Measurements from ENCODE around the gene AEBP1. TPM values are rescaled to one million over a fixed set of nuclear protein-coding genes. Genes with fewer than 3 reads are reported as not detected.

Gene AEBP1
- total and polyA plus RNA-seq, 9 of the 15 experiments (the other 6 are each of a cell fraction or from before 2014, with no cell fraction given) = 0.03 to 0.78 (median 0.30) TPM; not detected in 2

DNA sequence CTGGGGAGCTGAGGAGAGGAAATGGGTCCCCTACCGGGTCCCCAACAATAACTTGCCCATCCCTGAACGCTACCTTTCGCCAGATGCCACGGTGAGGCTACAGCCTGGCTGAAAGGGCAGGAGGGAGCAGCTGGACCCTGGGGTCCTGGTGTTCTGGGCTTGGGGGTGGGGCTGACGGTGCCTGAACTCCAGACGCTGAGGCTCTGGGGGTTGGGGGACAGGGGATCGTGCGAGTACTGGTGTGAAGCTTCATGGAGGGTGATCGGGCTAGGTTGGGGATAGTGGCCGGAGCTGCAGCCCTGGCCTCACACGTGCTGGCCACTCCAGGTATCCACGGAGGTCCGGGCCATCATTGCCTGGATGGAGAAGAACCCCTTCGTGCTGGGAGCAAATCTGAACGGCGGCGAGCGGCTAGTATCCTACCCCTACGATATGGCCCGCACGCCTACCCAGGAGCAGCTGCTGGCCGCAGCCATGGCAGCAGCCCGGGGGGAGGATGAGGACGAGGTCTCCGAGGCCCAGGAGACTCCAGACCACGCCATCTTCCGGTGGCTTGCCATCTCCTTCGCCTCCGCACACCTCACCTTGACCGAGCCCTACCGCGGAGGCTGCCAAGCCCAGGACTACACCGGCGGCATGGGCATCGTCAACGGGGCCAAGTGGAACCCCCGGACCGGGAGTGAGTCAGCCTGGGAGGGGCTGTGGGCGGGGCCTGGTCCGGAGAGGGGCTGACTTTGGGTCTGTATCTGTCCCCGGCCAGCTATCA lies 8.3 kb downstream of the AEBP1 start (continued):
- no peak for TF ChIP-seq HNRNPH1 (optimal IDR thresholded peaks at IDR 0.05; ENCODE audit: low read depth, low read length)
- peak; percentile 25; the same call in 1 of the 2 replicates for TF ChIP-seq ZNF263 (CRISPR knock-in tag; IDR thresholded peaks at IDR 0.05; ENCODE audit: borderline replicate concordance)
- TF ChIP-seq, protein P1, sequence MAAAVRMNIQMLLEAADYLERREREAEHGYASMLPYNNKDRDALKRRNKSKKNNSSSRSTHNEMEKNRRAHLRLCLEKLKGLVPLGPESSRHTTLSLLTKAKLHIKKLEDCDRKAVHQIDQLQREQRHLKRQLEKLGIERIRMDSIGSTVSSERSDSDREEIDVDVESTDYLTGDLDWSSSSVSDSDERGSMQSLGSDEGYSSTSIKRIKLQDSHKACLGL (CRISPR knock-in tag; IDR thresholded peaks at IDR 0.05; ENCODE audit: borderline replicate concordance, poor library complexity, severe bottlenecking) = no peak
- no peak for TF ChIP-seq EZH2 (IDR thresholded peaks at IDR 0.05; ENCODE audit: borderline replicate concordance, low read depth, low read length)
- TF ChIP-seq TEAD4 (IDR thresholded peaks at IDR 0.05; ENCODE audit: low read length) = no peak
- no peak for TF ChIP-seq TEAD4 (CRISPR knock-in tag; IDR thresholded peaks at IDR 0.05; ENCODE audit: borderline replicate concordance)
- TF ChIP-seq CHD7 (IDR thresholded peaks at IDR 0.05; ENCODE audit: low read depth, low read length) = no peak
- TF ChIP-seq RNF219 (CRISPR knock-in tag; IDR thresholded peaks at IDR 0.05) = no peak
- no peak for TF ChIP-seq PATZ1 (CRISPR knock-in tag; IDR thresholded peaks at IDR 0.05; ENCODE audit: borderline replicate concordance)
- no peak for TF ChIP-seq ZNF311 (CRISPR knock-in tag; IDR thresholded peaks at IDR 0.05)
